GM10847 (cell line): Measurements from ENCODE around the gene PDIA4.

Experiments used
- POLR2A ChIP-seq: IDR thresholded peaks from 2 replicates; pipeline ENCODE4 v1.6.1; 2011; ENCODE audit not compliant: insufficient read length; ENCODE audit errors: extremely low read depth

PDIA4 gene

GRCh38 chr7:149006345-149006725, 22.0 kb downstream of the PDIA4 start:
- no peak for TF ChIP-seq POLR2A

GRCh38 chr7:149005427-149006344, 22.6 kb downstream of the PDIA4 start:
- TF ChIP-seq POLR2A: no peak

- no peak for TF ChIP-seq POLR2A
Observed at GRCh38 chr7:149004405-149005370, 23.6 kb downstream of the PDIA4 start.

GRCh38 chr7:149003560-149004305, 24.6 kb downstream of the PDIA4 start:
- no peak for TF ChIP-seq POLR2A

GRCh38 chr7:149003018-149003417, 25.3 kb downstream of the PDIA4 start:
- TF ChIP-seq POLR2A: no peak

GRCh38 chr7:149002604-149003003, 25.7 kb downstream of the PDIA4 start:
- no peak for TF ChIP-seq POLR2A

- no peak for TF ChIP-seq POLR2A
Observed at GRCh38 chr7:149001427-149002068, 26.8 kb downstream of the PDIA4 start.

- TF ChIP-seq POLR2A: no peak
Observed at GRCh38 chr7:149000961-149001360, 27.3 kb downstream of the PDIA4 start.

GRCh38 chr7:148999192-148999591, 29.1 kb downstream of the PDIA4 start:
- no peak for TF ChIP-seq POLR2A

- no peak for TF ChIP-seq POLR2A
Observed at GRCh38 chr7:148997497-148997896, 30.8 kb downstream of the PDIA4 start.

- no peak for TF ChIP-seq POLR2A
Observed at GRCh38 chr7:148994576-148994975, 33.7 kb downstream of the PDIA4 start.

GRCh38 chr7:148993193-148993592, 35.1 kb downstream of the PDIA4 start:
- TF ChIP-seq POLR2A: no peak

GRCh38 chr7:148991536-148991935, 36.8 kb downstream of the PDIA4 start:
- TF ChIP-seq POLR2A: no peak

GRCh38 chr7:148987751-148988512, 40.4 kb downstream of the PDIA4 start:
- TF ChIP-seq POLR2A: no peak
